Measurements from ENCODE around the gene RPTN. TPM values are rescaled to one million over a fixed set of nuclear protein-coding genes. Genes with fewer than 3 reads are reported as not detected.

RPTN gene
- total RNA-seq, 1 experiment from 2014 or later = not detected

GRCh38 chr1:152141971-152142584, 16.9 kb downstream of the RPTN start:
- no peaks in the 10 kb centered on the region for H3K79me2 ChIP-seq (ENCODE audit: low read depth)
- H3K4me1 ChIP-seq (replicated peaks; ENCODE audit: insufficient read depth) = no peaks in the 10 kb centered on the region
- no peak overlapping the region for H3K4me3 ChIP-seq
- H3K9me2 ChIP-seq (ENCODE audit: insufficient read depth) = no peaks in the 10 kb centered on the region
- no peak overlapping the region for H2AFZ ChIP-seq
- no peaks in the 10 kb centered on the region for H3K36me3 ChIP-seq (ENCODE audit: low read depth)
- no peaks in the 10 kb centered on the region for H4K20me1 ChIP-seq (ENCODE audit: insufficient read depth)
- H3K4me2 ChIP-seq = no peak overlapping the region
- TF ChIP-seq CTCF (conservative IDR thresholded peaks at IDR 0.05) = peak; percentile 92
- TF ChIP-seq EZH2 (IDR thresholded peaks at IDR 0.05; ENCODE audit: low read depth) = no peak
- no TSS peak for BruUV-seq (replicated peaks)
- H3F3A ChIP-seq (ENCODE audit: insufficient read depth, low read depth) = no peaks in the 10 kb centered on the region
- peak; percentile 64 to 66 for DNase-seq
- peaks cover 6% of the 10 kb centered on the region; the same call in 1 of the 2 replicates for H3K9me3 ChIP-seq (ENCODE audit: insufficient read depth, low read depth)
- ChIA-PET POLR2A (ENCODE audit: unreplicated experiment) (no interaction called here), CTCF (interaction anchor here (0.8 to 1.1 kb wide), 4 partner anchors 38 to 108 kb away, joined by 3 to 7 read pairs (median 4); no protein-coding TSS in a partner anchor)
- no peak overlapping the region for H3K27ac ChIP-seq
- H3K27me3 ChIP-seq (ENCODE audit: insufficient read depth, low read depth) = peaks cover 3% of the 10 kb centered on the region; the same call in 1 of the 2 replicates
- intact Hi-C loops (cut with micrococcal nuclease; ENCODE audit: unreplicated experiment) = loop anchor here (1.0 to 5.0 kb wide), 5 partner anchors 43 to 315 kb away; no protein-coding TSS in a partner anchor

GRCh38 chr1:152137215-152137614, 21.8 kb downstream of the RPTN start:
- Histone ChIP-seq H3K79me2 (ENCODE audit: low read depth) (no peaks in the 10 kb centered on the region), H3K27me3 (ENCODE audit: insufficient read depth, low read depth) (peaks cover 3% of the 10 kb centered on the region; the same call in 1 of the 2 replicates), H3K27ac (no peak overlapping the region), H3K9me3 (ENCODE audit: insufficient read depth, low read depth) (peaks cover 9% of the 10 kb centered on the region; the same call in 1 of the 2 replicates), H3F3A (ENCODE audit: insufficient read depth, low read depth) (no peaks in the 10 kb centered on the region), H3K36me3 (ENCODE audit: low read depth) (no peaks in the 10 kb centered on the region), H4K20me1 (ENCODE audit: insufficient read depth) (no peaks in the 10 kb centered on the region), H3K4me1 (replicated peaks; ENCODE audit: insufficient read depth) (no peaks in the 10 kb centered on the region), H3K4me2 (no peak overlapping the region), H3K9me2 (ENCODE audit: insufficient read depth) (no peaks in the 10 kb centered on the region), H2AFZ (no peak overlapping the region), H3K4me3 (no peak overlapping the region)
- no peak for TF ChIP-seq EZH2 (IDR thresholded peaks at IDR 0.05; ENCODE audit: low read depth)
- TF ChIP-seq CTCF (conservative IDR thresholded peaks at IDR 0.05) = no peak
- ChIA-PET POLR2A (ENCODE audit: unreplicated experiment) (no interaction called here), CTCF (no interaction called here)
- no TSS peak for BruUV-seq (replicated peaks)
- intact Hi-C loops (cut with micrococcal nuclease; ENCODE audit: unreplicated experiment) = no loop called here
- no peak for DNase-seq

GRCh38 chr1:152130186-152130585, 28.8 kb downstream of the RPTN start:
- no peaks in the 10 kb centered on the region for H4K20me1 ChIP-seq (ENCODE audit: insufficient read depth)
- TF ChIP-seq EZH2 (IDR thresholded peaks at IDR 0.05; ENCODE audit: low read depth) (no peak), CTCF (conservative IDR thresholded peaks at IDR 0.05) (no peak)
- no peaks in the 10 kb centered on the region for H3K4me1 ChIP-seq (replicated peaks; ENCODE audit: insufficient read depth)
- H3K9me3 ChIP-seq (ENCODE audit: insufficient read depth, low read depth) = peaks cover 9% of the 10 kb centered on the region; the same call in 1 of the 2 replicates
- no peak overlapping the region for H3K4me3 ChIP-seq
- BruUV-seq (replicated peaks) = no TSS peak
- no peak overlapping the region for H3K27ac ChIP-seq
- no peaks in the 10 kb centered on the region for H3K36me3 ChIP-seq (ENCODE audit: low read depth)
- CTCF ChIA-PET = no interaction called here
- no peaks in the 10 kb centered on the region for H3F3A ChIP-seq (ENCODE audit: insufficient read depth, low read depth)
- intact Hi-C loops (cut with micrococcal nuclease; ENCODE audit: unreplicated experiment) = no loop called here
- H2AFZ ChIP-seq = no peak overlapping the region
- H3K27me3 ChIP-seq (ENCODE audit: insufficient read depth, low read depth) = peaks cover 16% of the 10 kb centered on the region
- no peaks in the 10 kb centered on the region for H3K79me2 ChIP-seq (ENCODE audit: low read depth)
- DNase-seq = no peak
- H3K4me2 ChIP-seq = no peak overlapping the region
- H3K9me2 ChIP-seq (ENCODE audit: insufficient read depth) = no peaks in the 10 kb centered on the region
- POLR2A ChIA-PET (ENCODE audit: unreplicated experiment) = no interaction called here

All from PC-9 (cell line).